Mucosa of stomach (tissue), 1 donor: ENCODE results near the gene OOSP2.

Experiments used
- H3K27me3 ChIP-seq: one replicate; pipeline ENCODE4 v1.7.0; 2013; ENCODE audit warnings: mild to moderate bottlenecking, low read length; ENCODE audit not compliant: control insufficient read depth, insufficient read depth
- H3K36me3 ChIP-seq: one replicate; pipeline ENCODE4 v1.7.0; 2013; ENCODE audit warnings: low read length; ENCODE audit not compliant: control insufficient read depth, insufficient read depth
- H3K4me1 ChIP-seq: one replicate; pipeline ENCODE4 v1.7.0; 2013; ENCODE audit warnings: mild to moderate bottlenecking, low read length; ENCODE audit not compliant: control insufficient read depth, insufficient read depth
- H3K4me3 ChIP-seq: one replicate; pipeline ENCODE4 v1.7.0; 2013; ENCODE audit warnings: low read length
- H3K9ac ChIP-seq: one replicate; pipeline ENCODE4 v1.7.0; 2013; ENCODE audit warnings: mild to moderate bottlenecking, low read length, moderate library complexity
- H3K9me3 ChIP-seq: one replicate; pipeline ENCODE4 v1.7.0; 2013; ENCODE audit warnings: mild to moderate bottlenecking, low read length, moderate library complexity; ENCODE audit not compliant: control insufficient read depth
- donor health status: Pancreatic carcinoma.

OOSP2 gene

GRCh38 chr11:60085909-60086308 is 45.7 kb downstream of the OOSP2 start:
- Histone ChIP-seq H3K4me1 (no peaks in the 10 kb centered on the region), H3K27me3 (no peaks in the 10 kb centered on the region), H3K9ac (no peak overlapping the region), H3K4me3 (no peak overlapping the region), H3K36me3 (no peaks in the 10 kb centered on the region), H3K9me3 (no peaks in the 10 kb centered on the region)

- no peak overlapping the region for H3K4me3 ChIP-seq
- H3K9me3 ChIP-seq: no peaks in the 10 kb centered on the region
- no peaks in the 10 kb centered on the region for H3K27me3 ChIP-seq
- no peak overlapping the region for H3K9ac ChIP-seq
- no peaks in the 10 kb centered on the region for H3K36me3 ChIP-seq
- H3K4me1 ChIP-seq: no peaks in the 10 kb centered on the region
Observed at GRCh38 chr11:60087239-60087638, 47.0 kb downstream of the OOSP2 start.

- H3K27me3 ChIP-seq: no peaks in the 10 kb centered on the region
- no peak within 1 kb of the TSS for H3K9ac ChIP-seq
- H3K4me3 ChIP-seq: no peak within 1 kb of the TSS
- H3K4me1 ChIP-seq: no peaks in the 10 kb centered on the region
- H3K9me3 ChIP-seq: no peaks in the 10 kb centered on the region
- no peaks in the 10 kb centered on the region for H3K36me3 ChIP-seq
Observed at GRCh38 chr11:60088364-60088763, 48.2 kb downstream of the OOSP2 start, which contains the start of gene MS4A2. MS4A2 (plus strand) TSS chr11:60088664; CDS start chr11:60088766, 102 bp downstream.

- H3K9me3 ChIP-seq: no peaks in the 10 kb centered on the region
- H3K9ac ChIP-seq: no peak overlapping the region
- H3K4me1 ChIP-seq: peaks cover 7% of the 10 kb centered on the region
- H3K4me3 ChIP-seq: no peak overlapping the region
- no peaks in the 10 kb centered on the region for H3K36me3 ChIP-seq
- H3K27me3 ChIP-seq: no peaks in the 10 kb centered on the region
Observed at GRCh38 chr11:60095477-60096120, 55.4 kb downstream of the OOSP2 start.

GRCh38 chr11:60097189-60097588 is 57.0 kb downstream of the OOSP2 start:
- no peaks in the 10 kb centered on the region for H3K36me3 ChIP-seq
- no peak overlapping the region for H3K9ac ChIP-seq
- no peak overlapping the region for H3K4me3 ChIP-seq
- H3K4me1 ChIP-seq: peaks cover 7% of the 10 kb centered on the region
- H3K9me3 ChIP-seq: no peaks in the 10 kb centered on the region
- H3K27me3 ChIP-seq: no peaks in the 10 kb centered on the region
